IMR-90 (cell line): ENCODE data around the gene CFDP1. TPM values are rescaled to one million over a fixed set of nuclear protein-coding genes. Genes with fewer than 3 reads are reported as not detected.

Experiments used
- ATAC-seq: fragments of 200-7000 bp; cut with Tn5 transposase; 2 replicates; pipeline ENCODE4 v1.9.1; 2020; ENCODE audit warnings: low read depth, mild to moderate bottlenecking, moderate library complexity
- BruUV-seq: library from RNA; stranded (reverse); fragments of 400-500 nt; replicated peaks from 2 replicates; lab custom pipeline; 2021; lab: Mats Ljungman, UMichigan
- CTCF ChIA-PET: fragments of 300-600 bp; formaldehyde crosslinking; extraction: SDS; loops from one replicate; lab custom pipeline; 2021; ENCODE audit warnings: antibody characterized with exemption; lab: Yijun Ruan, JAX
- POLR2A ChIA-PET: fragments of 300-600 bp; sonication (Branson Sonifier 250); formaldehyde crosslinking; loops from one replicate; lab custom pipeline; 2022; ENCODE audit warnings: antibody characterized with exemption; ENCODE audit not compliant: unreplicated experiment; lab: Charles Lee
- DNase-seq: peaks from one replicate; pipeline ENCODE4 v3.0.0; 2013
- H2AFZ ChIP-seq: replicated peaks from 2 replicates; pipeline ENCODE3; 2013; ENCODE audit warnings: low read length, mild to moderate bottlenecking; ENCODE audit not compliant: poor library complexity
- H2AK5ac ChIP-seq: 2 replicates; pipeline ENCODE4 v1.6.1; 2013; ENCODE audit warnings: low read depth, low read length, inconsistent platforms
- H2AK9ac ChIP-seq: replicated peaks from 2 replicates; pipeline ENCODE3; 2013; ENCODE audit warnings: mild to moderate bottlenecking, low read depth, low read length, moderate library complexity; ENCODE audit not compliant: poor library complexity
- H2BK120ac ChIP-seq: 2 replicates; pipeline ENCODE4 v1.6.1; 2013; ENCODE audit warnings: low read depth, low read length, inconsistent platforms
- H2BK15ac ChIP-seq: 3 replicates; pipeline ENCODE4 v1.6.1; 2013; ENCODE audit warnings: low read depth, low read length, inconsistent platforms
- H2BK20ac ChIP-seq: 2 replicates; pipeline ENCODE4 v1.6.1; 2013; ENCODE audit warnings: low read depth, mild to moderate bottlenecking, inconsistent platforms, low read length, moderate library complexity
- H2BK5ac ChIP-seq: 2 replicates; pipeline ENCODE4 v1.6.1; 2013; ENCODE audit warnings: mild to moderate bottlenecking, low read depth, low read length, inconsistent platforms; ENCODE audit not compliant: poor library complexity, severe bottlenecking
- H3K14ac ChIP-seq: replicated peaks from 2 replicates; pipeline ENCODE4 v1.6.1; 2013; ENCODE audit warnings: low read depth, low read length, inconsistent platforms
- H3K18ac ChIP-seq: 2 replicates; pipeline ENCODE4 v1.6.1; 2013; ENCODE audit warnings: low read depth, low read length, control low read depth
- H3K23ac ChIP-seq: 2 replicates; pipeline ENCODE4 v1.6.1; 2013; ENCODE audit warnings: low read depth, low read length, inconsistent platforms
- H3K27ac ChIP-seq: 2 replicates; pipeline ENCODE4 v1.5.1; 2013; ENCODE audit warnings: mild to moderate bottlenecking, control low read depth, low read length; ENCODE audit not compliant: insufficient read depth
- H3K27me3 ChIP-seq: 2 replicates; pipeline ENCODE4 v1.6.1; 2013; ENCODE audit warnings: low read length; ENCODE audit not compliant: control insufficient read depth, insufficient read depth
- H3K36me3 ChIP-seq: 2 replicates; pipeline ENCODE4 v1.6.1; 2013; ENCODE audit warnings: low read length, mixed read lengths; ENCODE audit not compliant: control insufficient read depth, insufficient read depth
- H3K4ac ChIP-seq: 2 replicates; pipeline ENCODE4 v1.6.1; 2013; ENCODE audit warnings: low read depth, low read length, inconsistent platforms
- H3K4me1 ChIP-seq: 2 replicates; pipeline ENCODE4 v1.6.1; 2013; ENCODE audit warnings: low read length, mixed read lengths; ENCODE audit not compliant: control insufficient read depth, insufficient read depth
- H3K4me2 ChIP-seq: 2 replicates; pipeline ENCODE4 v1.6.1; 2013; ENCODE audit warnings: low read depth, mild to moderate bottlenecking, control low read depth, low read length, moderate library complexity
- H3K4me3 ChIP-seq: 2 replicates; pipeline ENCODE4 v1.5.1; 2013; ENCODE audit warnings: low read depth, mild to moderate bottlenecking, control low read depth, low read length, moderate library complexity; ENCODE audit not compliant: insufficient read depth
- H3K56ac ChIP-seq: 2 replicates; pipeline ENCODE4 v1.6.1; 2013; ENCODE audit warnings: low read length, inconsistent platforms; ENCODE audit not compliant: insufficient read depth; ENCODE audit errors: extremely low read depth
- H3K79me1 ChIP-seq, 2 experiments: 2 replicates each; pipeline ENCODE4 v1.6.1; 2013; ENCODE audit warnings: low read length in 2 of 2, inconsistent platforms in 1 of 2, low read depth in 1 of 2
- H3K9ac ChIP-seq: 2 replicates; pipeline ENCODE4 v1.6.1; 2013; ENCODE audit warnings: low read depth, low read length, control low read depth
- H3K9me1 ChIP-seq: 2 replicates; pipeline ENCODE4 v1.6.1; 2013; ENCODE audit warnings: low read length, inconsistent platforms; ENCODE audit not compliant: insufficient read depth
- H3K9me3 ChIP-seq: 2 replicates; pipeline ENCODE4 v1.6.1; 2013; ENCODE audit warnings: low read length; ENCODE audit not compliant: control insufficient read depth, insufficient read depth
- H4K20me1 ChIP-seq: 2 replicates; pipeline ENCODE4 v1.6.1; 2013; ENCODE audit warnings: low read length, inconsistent platforms; ENCODE audit not compliant: insufficient read depth
- H4K5ac ChIP-seq: 2 replicates; pipeline ENCODE4 v1.6.1; 2013; ENCODE audit warnings: mild to moderate bottlenecking, low read depth, low read length, control low read depth
- H4K8ac ChIP-seq, 2 experiments: 2 replicates each; pipeline ENCODE4 v1.6.1; 2013; ENCODE audit warnings: low read depth in 2 of 2, low read length in 2 of 2, control low read depth in 1 of 2, inconsistent platforms in 1 of 2
- H4K91ac ChIP-seq: 2 replicates; pipeline ENCODE4 v1.6.1; 2013; ENCODE audit warnings: low read depth, low read length, inconsistent platforms; ENCODE audit not compliant: insufficient read depth
- BHLHE40 ChIP-seq: fragments of 150-350 bp; IDR thresholded peaks from 2 replicates; pipeline ENCODE4 v1.6.1; 2016; ENCODE audit warnings: mild to moderate bottlenecking, low read depth, low read length
- CEBPB ChIP-seq: IDR thresholded peaks from 2 replicates; pipeline ENCODE4 v1.6.1; 2012; ENCODE audit warnings: low read depth, low read length, improper control_type of control experiment
- CHD1 ChIP-seq: IDR thresholded peaks from 2 replicates; pipeline ENCODE4 v1.6.1; 2012; ENCODE audit warnings: low read depth, low read length, improper control_type of control experiment
- FOS ChIP-seq: fragments of 150-350 bp; IDR thresholded peaks from 2 replicates; pipeline ENCODE4 v1.6.1; 2016; ENCODE audit warnings: low read depth, low read length
- RAD21 ChIP-seq: IDR thresholded peaks from 2 replicates; pipeline ENCODE4 v1.6.1; 2012; ENCODE audit warnings: low read length, improper control_type of control experiment
- SMC3 ChIP-seq: fragments of 150-350 bp; IDR thresholded peaks from 2 replicates; pipeline ENCODE4 v1.6.1; 2016; ENCODE audit warnings: low read depth, mild to moderate bottlenecking, antibody characterized with exemption, low read length, moderate library complexity
- WGBS, 2 experiments: methylation state at CpG; one replicate each; pipeline versions ENCODE4 v1.1.5 to v1.1.7; 2013; ENCODE audit warnings: missing lambda C conversion rate in 2 of 2; ENCODE audit not compliant: insufficient read length in 1 of 2; ENCODE audit errors: extremely low coverage in 2 of 2; 5-methylcytosine and 5-hydroxymethylcytosine counted together
- dilution Hi-C: fragments of 300-500 bp; cut with HindIII; formaldehyde crosslinking; loops from one replicate; pipeline ENCODE4 v1.14.3; 2018; ENCODE audit warnings: low sequenced_read_pairs; ENCODE audit not compliant: unreplicated experiment
- in situ Hi-C: fragments of 300-500 bp; cut with MboI; formaldehyde crosslinking; loops from 3 replicates; pipeline ENCODE4 v1.14.3; 2019; ENCODE audit warnings: low sequenced_read_pairs, inconsistent platforms, mixed read lengths
- intact Hi-C: fragments of 100-400 bp; cut with micrococcal nuclease; formaldehyde crosslinking; loops from 2 replicates; pipeline ENCODE4 v1.10.0; 2022
- polyA plus RNA-seq, 3 experiments: library from polyadenylated mRNA; depleted of rRNA; stranded (reverse); fragments of >200 nt; gene quantifications; 2 replicates each; pipeline ENCODE4 v1.2.3, GENCODE V29; 2012; ENCODE audit warnings: low replicate concordance in 1 of 3
- total RNA-seq: library from RNA; depleted of rRNA; stranded (reverse); fragments of >200 nt; gene quantifications from 2 replicates; pipeline ENCODE4 v1.2.3, GENCODE V29; 2012
- TF ChIP-seq, protein P1 (sequence below): fragments of 150-350 bp; IDR thresholded peaks from 2 replicates; pipeline ENCODE4 v1.6.1; 2016; ENCODE audit warnings: low read depth, mild to moderate bottlenecking, low read length, moderate library complexity, borderline replicate concordance
- TF ChIP-seq, protein P2 (sequence below): conservative IDR thresholded peaks from 2 replicates; pipeline ENCODE4 v1.5.1; 2012; ENCODE audit warnings: mild to moderate bottlenecking, low read depth, low read length, improper control_type of control experiment
- TF ChIP-seq, protein P3 (sequence below): fragments of 150-350 bp; IDR thresholded peaks from 2 replicates; pipeline ENCODE4 v1.6.1; 2017; ENCODE audit warnings: mild to moderate bottlenecking, antibody characterized with exemption, low read length, low read depth

CFDP1 gene
- total and polyA plus RNA-seq, 2 of the 4 experiments (the other 2 are of a cell fraction) = 15.6 to 38.7 TPM

DNA sequence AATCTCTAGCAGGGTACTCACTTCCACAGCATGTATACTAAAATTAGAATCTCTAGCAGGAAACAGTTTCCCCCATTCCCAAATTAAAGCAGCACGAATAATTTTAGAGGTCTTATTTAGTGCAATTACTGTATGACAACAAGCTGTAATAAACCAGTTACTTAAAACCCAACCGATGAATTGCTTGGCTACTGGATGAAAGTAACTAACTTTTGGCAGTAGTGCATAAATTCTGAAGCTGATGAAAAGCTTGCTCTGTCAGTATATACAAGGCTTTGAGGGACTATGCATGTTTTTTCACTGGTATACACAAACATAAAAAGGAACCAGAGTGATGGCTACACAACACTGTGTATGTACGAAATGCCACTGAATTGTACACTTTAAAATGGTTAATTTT is 89.4 kb downstream of the CFDP1 start:
- no peak overlapping the region for H3K4me3 ChIP-seq
- no peak overlapping the region for H2AK5ac ChIP-seq
- no peaks in the 10 kb centered on the region for H3K27me3 ChIP-seq
- DNase-seq = no peak
- H3K9ac ChIP-seq = no peak overlapping the region
- H2BK20ac ChIP-seq = no peak overlapping the region
- ChIA-PET CTCF (no interaction called here), POLR2A (no interaction called here)
- no peak for TF ChIP-seq BHLHE40
- TF ChIP-seq, protein P1, sequence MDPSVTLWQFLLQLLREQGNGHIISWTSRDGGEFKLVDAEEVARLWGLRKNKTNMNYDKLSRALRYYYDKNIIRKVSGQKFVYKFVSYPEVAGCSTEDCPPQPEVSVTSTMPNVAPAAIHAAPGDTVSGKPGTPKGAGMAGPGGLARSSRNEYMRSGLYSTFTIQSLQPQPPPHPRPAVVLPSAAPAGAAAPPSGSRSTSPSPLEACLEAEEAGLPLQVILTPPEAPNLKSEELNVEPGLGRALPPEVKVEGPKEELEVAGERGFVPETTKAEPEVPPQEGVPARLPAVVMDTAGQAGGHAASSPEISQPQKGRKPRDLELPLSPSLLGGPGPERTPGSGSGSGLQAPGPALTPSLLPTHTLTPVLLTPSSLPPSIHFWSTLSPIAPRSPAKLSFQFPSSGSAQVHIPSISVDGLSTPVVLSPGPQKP = no peak
- TF ChIP-seq CHD1 = no peak
- TF ChIP-seq, protein P2, sequence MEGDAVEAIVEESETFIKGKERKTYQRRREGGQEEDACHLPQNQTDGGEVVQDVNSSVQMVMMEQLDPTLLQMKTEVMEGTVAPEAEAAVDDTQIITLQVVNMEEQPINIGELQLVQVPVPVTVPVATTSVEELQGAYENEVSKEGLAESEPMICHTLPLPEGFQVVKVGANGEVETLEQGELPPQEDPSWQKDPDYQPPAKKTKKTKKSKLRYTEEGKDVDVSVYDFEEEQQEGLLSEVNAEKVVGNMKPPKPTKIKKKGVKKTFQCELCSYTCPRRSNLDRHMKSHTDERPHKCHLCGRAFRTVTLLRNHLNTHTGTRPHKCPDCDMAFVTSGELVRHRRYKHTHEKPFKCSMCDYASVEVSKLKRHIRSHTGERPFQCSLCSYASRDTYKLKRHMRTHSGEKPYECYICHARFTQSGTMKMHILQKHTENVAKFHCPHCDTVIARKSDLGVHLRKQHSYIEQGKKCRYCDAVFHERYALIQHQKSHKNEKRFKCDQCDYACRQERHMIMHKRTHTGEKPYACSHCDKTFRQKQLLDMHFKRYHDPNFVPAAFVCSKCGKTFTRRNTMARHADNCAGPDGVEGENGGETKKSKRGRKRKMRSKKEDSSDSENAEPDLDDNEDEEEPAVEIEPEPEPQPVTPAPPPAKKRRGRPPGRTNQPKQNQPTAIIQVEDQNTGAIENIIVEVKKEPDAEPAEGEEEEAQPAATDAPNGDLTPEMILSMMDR = no peak
- TF ChIP-seq FOS = no peak
- TF ChIP-seq CEBPB = no peak
- TF ChIP-seq SMC3 = no peak
- TF ChIP-seq, protein P3, sequence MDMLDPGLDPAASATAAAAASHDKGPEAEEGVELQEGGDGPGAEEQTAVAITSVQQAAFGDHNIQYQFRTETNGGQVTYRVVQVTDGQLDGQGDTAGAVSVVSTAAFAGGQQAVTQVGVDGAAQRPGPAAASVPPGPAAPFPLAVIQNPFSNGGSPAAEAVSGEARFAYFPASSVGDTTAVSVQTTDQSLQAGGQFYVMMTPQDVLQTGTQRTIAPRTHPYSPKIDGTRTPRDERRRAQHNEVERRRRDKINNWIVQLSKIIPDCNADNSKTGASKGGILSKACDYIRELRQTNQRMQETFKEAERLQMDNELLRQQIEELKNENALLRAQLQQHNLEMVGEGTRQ = no peak
- no peak for TF ChIP-seq RAD21
- H3K9me1 ChIP-seq = peaks cover 22% of the 10 kb centered on the region
- H3K23ac ChIP-seq = no peak overlapping the region
- in situ Hi-C loops = no loop called here
- H4K8ac ChIP-seq = no peak overlapping the region
- no peak overlapping the region for H4K91ac ChIP-seq
- H3K4ac ChIP-seq = no peak overlapping the region
- no peak overlapping the region; the same call in 1 of the 2 replicates for H4K5ac ChIP-seq
- H3K56ac ChIP-seq = no peak overlapping the region
- H2AK9ac ChIP-seq = no peak overlapping the region
- H3K18ac ChIP-seq = no peak overlapping the region
- H3K79me1 ChIP-seq = peaks cover 10 to 47% of the 10 kb centered on the region in 2 experiments
- H2AFZ ChIP-seq = no peak overlapping the region
- no peak overlapping the region for H2BK120ac ChIP-seq
- no peaks in the 10 kb centered on the region for H3K9me3 ChIP-seq
- no peak overlapping the region for H2BK15ac ChIP-seq
- dilution Hi-C loops = no loop called here
- no peaks in the 10 kb centered on the region for H4K20me1 ChIP-seq
- intact Hi-C loops = loop anchor here (5.0 kb wide), 1 partner anchor 33 kb away; no protein-coding TSS in a partner anchor
- H3K27ac ChIP-seq = no peak overlapping the region
- H3K14ac ChIP-seq = no peak overlapping the region
- H2BK5ac ChIP-seq = no peak overlapping the region
- no peak overlapping the region for H3K4me2 ChIP-seq
- no CpG with 5 or more reads among the region's 3 CpGs for WGBS, 2 experiments
- ATAC-seq = no peak
- no TSS peak for BruUV-seq
- peaks cover 24% of the 10 kb centered on the region for H3K4me1 ChIP-seq
- H3K36me3 ChIP-seq = no peaks in the 10 kb centered on the region; the same call in 1 of the 2 replicates
